Keratinocyte (primary cell): ENCODE measurements around the gene ANO10.

Source experiments
- EZH2 ChIP-seq: IDR thresholded peaks from one replicate; pipeline ENCODE4 v1.6.1; 2012; ENCODE audit warnings: inconsistent platforms, mild to moderate bottlenecking, low read length, moderate library complexity
- TF ChIP-seq, protein P1 (sequence below), 3 experiments: IDR thresholded peaks in 1 of 3; conservative IDR thresholded peaks in 1 of 3; optimal IDR thresholded peaks in 1 of 3; 2 replicates in 2 of 3; 3 replicates in 1 of 3; pipeline versions ENCODE3 to v1.5.1; 2011; ENCODE audit warnings: low read length in 3 of 3, mild to moderate bottlenecking in 3 of 3, moderate library complexity in 2 of 3, control low read depth in 1 of 3, inconsistent platforms in 1 of 3; ENCODE audit not compliant: insufficient read depth in 2 of 3; ENCODE audit errors: extremely low read depth in 1 of 3

DNA sequence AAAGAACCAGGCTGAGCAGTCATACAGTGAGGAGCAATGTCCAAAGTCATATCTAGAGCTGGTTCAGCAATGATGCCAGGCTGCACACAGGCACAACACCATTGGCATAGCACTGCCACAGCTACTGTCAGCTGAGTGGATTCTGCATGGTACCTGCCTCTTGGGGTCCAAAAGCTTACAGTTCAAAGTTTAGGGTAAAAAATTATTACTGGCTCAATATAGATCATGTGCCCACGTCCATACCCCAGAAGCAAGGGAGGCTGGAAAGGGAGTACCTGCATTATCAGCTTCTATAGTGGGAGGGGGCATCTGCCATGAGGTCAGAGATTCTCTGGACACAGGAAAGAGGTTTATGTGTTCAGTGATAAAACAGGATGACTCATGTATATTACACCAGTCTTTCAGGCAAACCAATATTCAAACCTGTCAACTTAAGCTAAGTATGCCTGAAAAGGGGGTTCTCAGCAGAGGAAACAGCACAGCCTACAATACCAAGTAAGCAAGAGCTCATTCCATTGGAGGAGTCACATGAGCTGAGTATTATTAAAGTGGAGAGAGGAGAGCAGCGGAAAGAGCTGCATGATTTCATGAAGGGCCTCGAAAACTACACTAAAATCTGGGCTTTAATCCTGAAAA, 99.0 kb downstream of the ANO10 start:
- TF ChIP-seq, protein P1, sequence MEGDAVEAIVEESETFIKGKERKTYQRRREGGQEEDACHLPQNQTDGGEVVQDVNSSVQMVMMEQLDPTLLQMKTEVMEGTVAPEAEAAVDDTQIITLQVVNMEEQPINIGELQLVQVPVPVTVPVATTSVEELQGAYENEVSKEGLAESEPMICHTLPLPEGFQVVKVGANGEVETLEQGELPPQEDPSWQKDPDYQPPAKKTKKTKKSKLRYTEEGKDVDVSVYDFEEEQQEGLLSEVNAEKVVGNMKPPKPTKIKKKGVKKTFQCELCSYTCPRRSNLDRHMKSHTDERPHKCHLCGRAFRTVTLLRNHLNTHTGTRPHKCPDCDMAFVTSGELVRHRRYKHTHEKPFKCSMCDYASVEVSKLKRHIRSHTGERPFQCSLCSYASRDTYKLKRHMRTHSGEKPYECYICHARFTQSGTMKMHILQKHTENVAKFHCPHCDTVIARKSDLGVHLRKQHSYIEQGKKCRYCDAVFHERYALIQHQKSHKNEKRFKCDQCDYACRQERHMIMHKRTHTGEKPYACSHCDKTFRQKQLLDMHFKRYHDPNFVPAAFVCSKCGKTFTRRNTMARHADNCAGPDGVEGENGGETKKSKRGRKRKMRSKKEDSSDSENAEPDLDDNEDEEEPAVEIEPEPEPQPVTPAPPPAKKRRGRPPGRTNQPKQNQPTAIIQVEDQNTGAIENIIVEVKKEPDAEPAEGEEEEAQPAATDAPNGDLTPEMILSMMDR (optimal IDR thresholded peaks at IDR 0.05 in 1 of 3, IDR thresholded peaks at IDR 0.05 in 1 of 3, conservative IDR thresholded peaks at IDR 0.05 in 1 of 3; ENCODE audit: extremely low read depth in 1 of 3, insufficient read depth in 2 of 3, low read length in 3 of 3): no peak
- no peak for TF ChIP-seq EZH2
